C4-2B (cell line): ENCODE measurements around the gene MYO6.

ENCODE experiments used
- CTCF ChIP-seq: fragments of 450-650 bp; conservative IDR thresholded peaks from 2 replicates; pipeline ENCODE4 v1.5.1; 2017; ENCODE audit warnings: mild to moderate bottlenecking
- ZFX ChIP-seq: fragments of 450-650 bp; IDR thresholded peaks from 2 replicates; pipeline ENCODE4 v1.6.1; 2017

- TF ChIP-seq CTCF (no peak), ZFX (no peak)
Measured at GRCh38 chr6:75723382-75723781, 25.7 kb upstream of the MYO6 start.
